RWPE1 (cell line): ENCODE results near the gene CLEC11A.

Experiments used
- CTCF ChIA-PET: fragments of 350-600 bp; sonication (Branson Sonifier 250); formaldehyde crosslinking; extraction: SDS; loops from one replicate; lab custom pipeline; 2021; lab: Yijun Ruan, JAX
- POLR2A ChIA-PET: fragments of 400-600 bp; formaldehyde crosslinking; extraction: SDS; loops from one replicate; lab custom pipeline; 2020; ENCODE audit warnings: antibody characterized with exemption; ENCODE audit not compliant: low non-redundant PET; lab: Yijun Ruan, JAX
- DNase-seq: peaks from one replicate; pipeline ENCODE4 v3.0.0; 2012; ENCODE audit warnings: low spot score
- H3K27ac ChIP-seq: fragments of 450-650 bp; 2 replicates; pipeline ENCODE4 v1.5.1; 2017
- TF ChIP-seq, protein P1 (sequence below): fragments of 450-650 bp; conservative IDR thresholded peaks from 2 replicates; pipeline ENCODE4 v1.5.1; 2017; ENCODE audit warnings: low read depth, mild to moderate bottlenecking

The CLEC11A gene

DNA sequence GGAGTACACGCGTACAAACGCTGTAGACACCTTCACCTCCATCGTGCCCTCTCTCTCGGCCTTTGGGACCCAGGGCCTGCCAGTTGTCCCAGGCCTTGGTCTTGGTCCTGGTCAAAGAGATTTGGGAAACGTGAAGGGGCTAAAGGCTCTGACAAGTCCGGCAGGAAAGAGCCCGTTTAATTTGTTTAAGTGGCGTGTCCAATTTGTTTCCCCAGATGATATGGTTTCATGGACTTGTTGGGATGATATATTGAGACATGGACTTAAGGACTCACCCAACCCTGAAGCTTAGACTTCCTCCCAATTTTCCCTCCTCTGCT is 2.7 kb downstream of the CLEC11A start:
- peak overlapping the region; percentile 85 for H3K27ac ChIP-seq
- TF ChIP-seq, protein P1, sequence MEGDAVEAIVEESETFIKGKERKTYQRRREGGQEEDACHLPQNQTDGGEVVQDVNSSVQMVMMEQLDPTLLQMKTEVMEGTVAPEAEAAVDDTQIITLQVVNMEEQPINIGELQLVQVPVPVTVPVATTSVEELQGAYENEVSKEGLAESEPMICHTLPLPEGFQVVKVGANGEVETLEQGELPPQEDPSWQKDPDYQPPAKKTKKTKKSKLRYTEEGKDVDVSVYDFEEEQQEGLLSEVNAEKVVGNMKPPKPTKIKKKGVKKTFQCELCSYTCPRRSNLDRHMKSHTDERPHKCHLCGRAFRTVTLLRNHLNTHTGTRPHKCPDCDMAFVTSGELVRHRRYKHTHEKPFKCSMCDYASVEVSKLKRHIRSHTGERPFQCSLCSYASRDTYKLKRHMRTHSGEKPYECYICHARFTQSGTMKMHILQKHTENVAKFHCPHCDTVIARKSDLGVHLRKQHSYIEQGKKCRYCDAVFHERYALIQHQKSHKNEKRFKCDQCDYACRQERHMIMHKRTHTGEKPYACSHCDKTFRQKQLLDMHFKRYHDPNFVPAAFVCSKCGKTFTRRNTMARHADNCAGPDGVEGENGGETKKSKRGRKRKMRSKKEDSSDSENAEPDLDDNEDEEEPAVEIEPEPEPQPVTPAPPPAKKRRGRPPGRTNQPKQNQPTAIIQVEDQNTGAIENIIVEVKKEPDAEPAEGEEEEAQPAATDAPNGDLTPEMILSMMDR = no peak
- DNase-seq = no peak
- ChIA-PET CTCF (no interaction called here), POLR2A (no interaction called here)

DNA sequence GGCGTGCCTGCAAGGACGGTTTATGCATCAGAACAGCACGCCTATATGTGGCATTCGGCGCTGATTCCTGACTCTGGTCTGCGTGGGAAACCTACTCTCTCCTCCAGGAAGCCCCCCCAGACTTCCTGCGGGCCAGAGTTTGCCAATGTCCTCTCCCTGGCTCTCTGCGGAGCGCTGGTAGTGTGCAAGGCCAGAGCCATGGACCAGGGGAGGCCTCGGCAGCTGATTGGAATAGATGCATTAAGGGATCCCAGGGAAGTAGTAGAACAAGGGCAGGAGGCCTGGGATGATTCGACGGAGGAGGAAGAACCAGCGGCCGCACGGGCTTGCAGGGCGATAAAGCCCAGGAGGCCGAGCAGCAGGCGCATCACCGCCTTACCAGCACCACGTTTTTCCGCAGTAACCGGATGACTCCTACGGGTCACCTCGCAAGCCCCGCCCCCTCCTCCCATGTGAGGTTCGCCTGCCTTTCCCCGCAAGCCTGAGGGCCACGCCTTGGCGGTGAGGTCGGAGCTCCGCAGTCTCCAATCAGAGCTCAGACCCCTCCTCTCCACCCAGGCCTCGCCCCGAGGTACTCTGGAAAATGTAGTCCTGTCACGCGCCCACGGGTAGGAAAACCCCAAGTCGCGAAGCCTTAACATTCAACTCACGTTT is 5.0 kb downstream of the CLEC11A start:
- POLR2A ChIA-PET = no interaction called here
- TF ChIP-seq, protein P1 = no peak
- no peak overlapping the region; the same call in 1 of the 2 replicates for H3K27ac ChIP-seq
- CTCF ChIA-PET = no interaction called here
- DNase-seq = peak; percentile 34

DNA sequence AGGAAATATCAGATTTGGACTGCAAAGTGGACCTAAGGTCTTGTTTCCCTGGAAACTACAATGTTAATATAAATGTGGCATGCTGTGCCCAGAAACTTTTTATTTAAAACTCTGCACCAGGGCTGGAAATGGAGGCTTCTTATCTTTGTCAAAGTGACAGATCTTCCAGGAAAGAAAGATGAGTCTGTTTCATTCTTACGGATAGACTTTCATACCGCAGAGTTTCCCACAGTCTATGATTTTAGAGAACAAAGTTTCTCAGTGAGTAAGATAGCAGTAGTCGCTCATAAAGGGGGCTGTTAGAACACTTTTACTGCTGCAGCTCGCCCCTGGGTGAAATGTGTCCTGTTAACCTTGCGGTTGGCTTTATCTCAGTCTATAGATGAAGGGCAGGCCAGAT is 6.7 kb downstream of the CLEC11A start:
- POLR2A ChIA-PET = no interaction called here

DNA sequence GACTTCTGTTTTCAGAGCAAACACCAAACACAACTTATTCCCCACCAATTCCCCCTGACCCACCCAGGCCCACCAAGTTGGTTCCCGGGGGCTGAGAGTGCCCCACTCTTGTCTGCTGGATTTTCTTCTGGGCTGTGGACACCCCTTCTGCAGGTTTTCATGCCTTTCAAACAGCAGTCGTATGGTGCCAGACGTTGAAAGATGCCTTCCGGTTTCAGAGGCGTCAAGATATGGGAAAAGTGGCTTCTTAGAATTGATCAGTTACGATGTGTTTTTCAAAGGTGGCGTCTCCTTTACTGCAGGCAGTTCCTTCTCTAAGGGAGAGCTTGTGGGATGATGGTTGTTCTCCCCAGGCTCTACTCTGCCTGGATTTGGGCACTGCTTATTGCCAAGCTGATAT is 12.7 kb downstream of the CLEC11A start:
- TF ChIP-seq, protein P1 = no peak
- no peak overlapping the region for H3K27ac ChIP-seq
- POLR2A ChIA-PET = no interaction called here
- CTCF ChIA-PET = interaction anchor here (0.6 to 0.7 kb wide), 2 partner anchors 189 to 285 kb away, joined by 3 to 4 read pairs; no protein-coding TSS in a partner anchor
- no peak for DNase-seq

More for the DNA sequence above, 6.7 kb downstream of the CLEC11A start:
- CTCF ChIA-PET = no interaction called here
- TF ChIP-seq, protein P1 = no peak
- H3K27ac ChIP-seq = no peak overlapping the region
- DNase-seq = no peak

DNA sequence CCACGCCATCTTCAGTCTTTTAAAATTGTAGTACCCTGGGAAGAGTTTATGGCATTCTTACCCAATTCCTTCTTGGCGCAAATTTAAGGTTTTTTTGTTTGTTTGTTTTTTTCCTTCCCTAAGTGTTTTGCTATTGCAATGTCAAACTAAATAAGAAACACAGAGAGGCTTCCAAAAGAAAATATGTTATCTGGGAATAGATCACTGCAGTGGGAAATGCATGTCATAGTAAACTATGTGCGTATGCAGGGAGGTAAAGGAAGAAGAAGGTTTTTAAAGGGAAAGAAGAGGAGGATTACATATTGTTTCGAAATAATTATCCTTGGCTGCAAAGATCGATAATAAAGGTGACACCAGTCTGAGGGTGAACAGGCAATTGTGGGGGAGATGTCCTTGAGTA is 13.2 kb downstream of the CLEC11A start:
- H3K27ac ChIP-seq = no peak overlapping the region
- TF ChIP-seq, protein P1 = no peak
- DNase-seq = no peak
- POLR2A ChIA-PET = no interaction called here
- CTCF ChIA-PET = interaction anchor here (0.6 kb wide), 1 partner anchor 285 kb away, joined by 3 read pairs; no protein-coding TSS in a partner anchor

DNA sequence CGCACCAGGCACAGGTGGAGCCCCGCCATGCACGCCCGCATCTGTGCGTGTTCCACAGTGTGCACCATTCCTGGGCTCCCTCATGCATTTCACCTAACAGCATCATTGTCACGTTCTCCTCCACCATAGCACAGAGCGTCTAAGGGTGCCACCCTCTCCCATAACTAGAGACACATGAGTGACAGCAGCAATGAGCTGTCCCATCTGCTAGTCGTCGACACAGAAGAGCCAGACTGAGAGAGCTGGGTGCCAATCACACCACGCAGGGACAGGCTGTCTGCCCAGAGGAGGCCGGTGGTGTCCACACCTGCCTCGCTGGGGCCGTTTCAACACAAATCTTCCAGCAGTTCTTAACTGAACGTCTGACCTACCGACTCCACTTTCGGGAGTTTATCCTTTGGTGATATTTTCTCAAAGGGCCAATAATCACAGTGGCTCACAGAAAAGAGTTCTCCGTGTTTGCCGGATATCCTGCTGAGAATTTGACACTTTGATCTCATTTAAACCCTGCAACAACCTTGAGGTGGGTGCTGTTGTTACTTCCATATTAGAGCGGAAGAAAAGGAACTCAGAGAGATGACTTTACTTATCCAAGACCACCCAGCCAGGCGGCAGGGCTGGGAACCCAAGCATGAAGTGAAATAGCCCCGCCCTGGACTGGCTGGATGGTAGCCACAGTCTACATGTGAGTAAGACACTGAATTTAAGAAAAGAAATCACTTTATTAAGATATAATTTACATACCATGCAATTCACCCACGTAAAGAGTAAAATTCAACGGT is 16.2 kb downstream of the CLEC11A start:
- TF ChIP-seq, protein P1 = no peak
- POLR2A ChIA-PET = no interaction called here
- no peak overlapping the region for H3K27ac ChIP-seq
- CTCF ChIA-PET = no interaction called here
- no peak for DNase-seq
